ENCODE measurements around the gene NFX1. TPM values are rescaled to one million over a fixed set of nuclear protein-coding genes. Genes with fewer than 3 reads are reported as not detected.

The NFX1 gene
- total RNA-seq, 2 donors from 2014 or later: 30.8 to 39.5 TPM

DNA sequence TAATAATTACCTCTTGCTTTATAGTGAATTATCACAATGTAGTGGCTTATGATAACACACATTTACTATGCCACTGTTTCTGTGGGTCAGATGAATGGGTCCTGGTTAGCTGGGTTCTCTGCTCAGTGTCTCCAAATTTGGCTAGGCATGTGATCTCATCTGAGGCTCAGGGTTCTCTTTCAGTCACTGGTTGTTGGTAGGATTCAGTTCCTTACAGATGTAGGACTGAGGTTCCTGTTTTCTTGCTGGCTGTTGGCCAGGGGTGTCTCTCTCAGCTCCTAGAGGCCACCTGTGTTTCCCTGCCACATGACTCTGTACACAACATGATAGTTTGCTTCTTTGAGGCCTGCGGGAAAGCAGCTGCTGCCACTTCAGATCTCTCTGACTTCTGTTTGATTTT lies 7.1 kb downstream of the NFX1 start:
- intact Hi-C loops (cut with DNase I): no loop called here
- Histone ChIP-seq H3K27me3 (replicated peaks; ENCODE audit: insufficient read depth) (no peaks in the 10 kb centered on the region), H3K36me3 (peaks cover 0 to 17% of the 10 kb centered on the region in 2 donors), H3K9me3 (no peaks in the 10 kb centered on the region), H3K27ac (no peak overlapping the region), H3K4me1 (replicated peaks) (peaks cover 3% of the 10 kb centered on the region), H3K4me3 (no peak overlapping the region)
- WGBS: 41% methylated on average over 1 of the region's 1 CpG
- no peak for DNase-seq (ENCODE audit: low spot score)
- TF ChIP-seq POLR2AphosphoS5 (IDR thresholded peaks at IDR 0.05): no peak
- TF ChIP-seq, protein P1, sequence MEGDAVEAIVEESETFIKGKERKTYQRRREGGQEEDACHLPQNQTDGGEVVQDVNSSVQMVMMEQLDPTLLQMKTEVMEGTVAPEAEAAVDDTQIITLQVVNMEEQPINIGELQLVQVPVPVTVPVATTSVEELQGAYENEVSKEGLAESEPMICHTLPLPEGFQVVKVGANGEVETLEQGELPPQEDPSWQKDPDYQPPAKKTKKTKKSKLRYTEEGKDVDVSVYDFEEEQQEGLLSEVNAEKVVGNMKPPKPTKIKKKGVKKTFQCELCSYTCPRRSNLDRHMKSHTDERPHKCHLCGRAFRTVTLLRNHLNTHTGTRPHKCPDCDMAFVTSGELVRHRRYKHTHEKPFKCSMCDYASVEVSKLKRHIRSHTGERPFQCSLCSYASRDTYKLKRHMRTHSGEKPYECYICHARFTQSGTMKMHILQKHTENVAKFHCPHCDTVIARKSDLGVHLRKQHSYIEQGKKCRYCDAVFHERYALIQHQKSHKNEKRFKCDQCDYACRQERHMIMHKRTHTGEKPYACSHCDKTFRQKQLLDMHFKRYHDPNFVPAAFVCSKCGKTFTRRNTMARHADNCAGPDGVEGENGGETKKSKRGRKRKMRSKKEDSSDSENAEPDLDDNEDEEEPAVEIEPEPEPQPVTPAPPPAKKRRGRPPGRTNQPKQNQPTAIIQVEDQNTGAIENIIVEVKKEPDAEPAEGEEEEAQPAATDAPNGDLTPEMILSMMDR (IDR thresholded peaks at IDR 0.05): no peak
- no peak for TF ChIP-seq POLR2A (IDR thresholded peaks at IDR 0.05)

GRCh38 chr9:33300546-33300945 lies 10.2 kb downstream of the NFX1 start:
- Histone ChIP-seq H3K4me1 (replicated peaks) (peaks cover 3% of the 10 kb centered on the region), H3K9me3 (no peaks in the 10 kb centered on the region), H3K27ac (no peak overlapping the region), H3K4me3 (no peak overlapping the region), H3K27me3 (replicated peaks; ENCODE audit: insufficient read depth) (no peaks in the 10 kb centered on the region), H3K36me3 (peaks cover 2 to 15% of the 10 kb centered on the region in 2 donors)
- intact Hi-C loops (cut with DNase I): no loop called here
- 84% methylated on average over 2 of the region's 2 CpGs for WGBS
- no peak for TF ChIP-seq POLR2A (IDR thresholded peaks at IDR 0.05)
- TF ChIP-seq, protein P1 (IDR thresholded peaks at IDR 0.05): no peak
- no peak for TF ChIP-seq POLR2AphosphoS5 (IDR thresholded peaks at IDR 0.05)
- no peak for DNase-seq (ENCODE audit: low spot score)

DNA sequence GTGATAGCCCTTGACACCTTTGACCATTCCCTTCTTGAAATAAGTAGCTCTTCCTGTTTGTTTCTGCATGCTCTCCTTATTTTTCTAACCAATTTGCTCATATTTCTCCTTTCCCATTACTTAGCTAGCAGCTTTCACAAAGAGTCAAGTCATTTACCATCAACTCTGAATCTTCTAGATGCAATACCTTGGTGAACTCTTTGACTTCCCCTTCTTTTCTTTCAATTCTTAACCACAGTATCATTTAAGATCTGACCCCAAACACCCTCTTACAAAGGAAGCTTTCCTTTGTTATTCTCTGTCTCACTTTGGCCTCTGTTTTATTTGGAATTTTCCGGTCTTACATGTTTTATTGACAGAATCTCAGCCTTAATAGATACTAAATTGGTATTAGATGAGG lies 14.0 kb downstream of the NFX1 start:
- Histone ChIP-seq H3K36me3 (peaks cover 9 to 12% of the 10 kb centered on the region in 2 donors), H3K4me1 (replicated peaks) (no peaks in the 10 kb centered on the region), H3K9me3 (no peaks in the 10 kb centered on the region), H3K27ac (no peak overlapping the region), H3K4me3 (no peak overlapping the region), H3K27me3 (replicated peaks; ENCODE audit: insufficient read depth) (no peaks in the 10 kb centered on the region)
- no peak for DNase-seq (ENCODE audit: low spot score)
- intact Hi-C loops (cut with DNase I): no loop called here
- WGBS: 86% methylated on average over 1 of the region's 1 CpG
- no peak for TF ChIP-seq POLR2A (IDR thresholded peaks at IDR 0.05)
- TF ChIP-seq, protein P1 (IDR thresholded peaks at IDR 0.05): no peak
- TF ChIP-seq POLR2AphosphoS5 (IDR thresholded peaks at IDR 0.05): no peak

DNA sequence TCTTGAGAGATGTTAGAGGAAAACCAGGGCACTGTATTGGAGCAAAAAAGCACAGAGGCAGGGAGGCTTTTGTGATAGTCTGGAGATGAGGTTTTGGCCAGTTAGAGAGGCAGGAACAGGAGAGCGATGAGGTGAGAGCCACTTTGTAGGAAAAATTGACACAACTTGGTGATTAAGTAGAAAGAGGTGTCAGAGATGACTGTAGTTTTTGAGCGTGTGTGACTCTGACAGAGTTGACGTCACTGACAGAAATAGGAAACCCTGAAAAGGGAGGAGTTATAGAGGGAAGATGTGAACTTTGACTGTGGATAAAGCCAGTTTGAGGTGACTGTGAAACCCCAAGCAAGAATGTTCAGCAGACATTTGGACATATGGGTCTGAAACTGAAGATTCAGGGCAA lies 15.7 kb downstream of the NFX1 start:
- Histone ChIP-seq H3K9me3 (no peaks in the 10 kb centered on the region), H3K36me3 (peaks cover 9 to 12% of the 10 kb centered on the region in 2 donors), H3K4me1 (replicated peaks) (no peaks in the 10 kb centered on the region), H3K27ac (no peak overlapping the region), H3K4me3 (no peak overlapping the region), H3K27me3 (replicated peaks; ENCODE audit: insufficient read depth) (no peaks in the 10 kb centered on the region)
- DNase-seq (ENCODE audit: low spot score): no peak
- TF ChIP-seq, protein P1 (IDR thresholded peaks at IDR 0.05): no peak
- TF ChIP-seq POLR2AphosphoS5 (IDR thresholded peaks at IDR 0.05): no peak
- no peak for TF ChIP-seq POLR2A (IDR thresholded peaks at IDR 0.05)
- WGBS: 77% methylated on average over 3 of the region's 3 CpGs
- intact Hi-C loops (cut with DNase I): no loop called here

- Histone ChIP-seq H3K27ac (no peak overlapping the region), H3K4me3 (no peak overlapping the region), H3K36me3 (peaks cover 15 to 19% of the 10 kb centered on the region in 2 donors), H3K4me1 (replicated peaks) (no peaks in the 10 kb centered on the region), H3K27me3 (replicated peaks; ENCODE audit: insufficient read depth) (no peaks in the 10 kb centered on the region), H3K9me3 (no peaks in the 10 kb centered on the region)
- TF ChIP-seq POLR2AphosphoS5 (IDR thresholded peaks at IDR 0.05): no peak
- TF ChIP-seq, protein P1 (IDR thresholded peaks at IDR 0.05): no peak
- no peak for TF ChIP-seq POLR2A (IDR thresholded peaks at IDR 0.05)
- intact Hi-C loops (cut with DNase I): no loop called here
- WGBS: 73% methylated on average over 1 of the region's 1 CpG
- DNase-seq (ENCODE audit: low spot score): no peak
Measured at GRCh38 chr9:33307067-33307466, 16.8 kb downstream of the NFX1 start.
